MM.1S (cell line): ENCODE data around the gene SNTG2.

ENCODE experiments used
- DNase-seq: peaks from one replicate; pipeline ENCODE4 v3.0.0-alpha.2; 2015
- H2AFZ ChIP-seq: fragments of 300-600 bp; sonication (generic); 2 replicates; pipeline ENCODE4 v1.6.0; 2016; ENCODE audit warnings: antibody characterized with exemption, low read length
- H3F3A ChIP-seq: fragments of 300-600 bp; sonication (generic); 2 replicates; pipeline ENCODE4 v1.6.1; 2016; ENCODE audit warnings: mild to moderate bottlenecking, antibody characterized with exemption, low read length, moderate library complexity, mixed read lengths; ENCODE audit not compliant: insufficient read depth
- H3K27ac ChIP-seq: fragments of 300-600 bp; sonication (generic); 2 replicates; pipeline ENCODE4 v1.5.1; 2016; ENCODE audit warnings: mild to moderate bottlenecking, low read length
- H3K27me3 ChIP-seq: fragments of 300-600 bp; sonication (generic); replicated peaks from 2 replicates; pipeline ENCODE4 v1.6.0; 2016; ENCODE audit warnings: low read length; ENCODE audit not compliant: insufficient read depth
- H3K36me3 ChIP-seq: fragments of 300-600 bp; sonication (generic); replicated peaks from 2 replicates; pipeline ENCODE4 v1.6.1; 2016; ENCODE audit warnings: mild to moderate bottlenecking, low read length, mixed read lengths; ENCODE audit not compliant: insufficient read depth
- H3K4me1 ChIP-seq: fragments of 300-600 bp; sonication (generic); 2 replicates; pipeline ENCODE4 v1.6.1; 2016; ENCODE audit warnings: low read length, mixed read lengths
- H3K4me2 ChIP-seq: fragments of 300-600 bp; sonication (generic); 2 replicates; pipeline ENCODE4 v1.6.0; 2016; ENCODE audit warnings: low read depth, low read length
- H3K4me3 ChIP-seq: fragments of 300-600 bp; sonication (generic); 2 replicates; pipeline ENCODE4 v1.5.1; 2016; ENCODE audit warnings: low read length, mixed read lengths
- H3K79me2 ChIP-seq: fragments of 300-600 bp; sonication (generic); 2 replicates; pipeline ENCODE4 v1.6.1; 2016; ENCODE audit warnings: mixed run types, low read length, mixed read lengths
- H3K9ac ChIP-seq: fragments of 300-600 bp; sonication (generic); 2 replicates; pipeline ENCODE4 v1.6.1; 2016; ENCODE audit warnings: low read length, mixed read lengths
- H3K9me2 ChIP-seq: fragments of 300-600 bp; sonication (generic); replicated peaks from 2 replicates; pipeline ENCODE4 v1.6.1; 2016; ENCODE audit warnings: mild to moderate bottlenecking, low read length, mixed read lengths; ENCODE audit not compliant: insufficient read depth
- H3K9me3 ChIP-seq: fragments of 300-600 bp; sonication (generic); replicated peaks from 2 replicates; pipeline ENCODE4 v1.6.1; 2016; ENCODE audit warnings: mild to moderate bottlenecking, low read length, mixed read lengths; ENCODE audit not compliant: insufficient read depth
- H4K20me1 ChIP-seq: fragments of 300-600 bp; sonication (generic); 2 replicates; pipeline ENCODE4 v1.6.1; 2016; ENCODE audit warnings: mild to moderate bottlenecking, low read length, moderate library complexity, mixed read lengths; ENCODE audit not compliant: insufficient read depth
- EZH2 ChIP-seq: fragments of 300-600 bp; sonication (generic); optimal IDR thresholded peaks from 2 replicates; pipeline ENCODE3; 2017; ENCODE audit warnings: low read depth, mild to moderate bottlenecking, antibody characterized with exemption, low read length, mixed read lengths
- EZH2phosphoT487 ChIP-seq: fragments of 300-600 bp; sonication (generic); IDR thresholded peaks from 2 replicates; pipeline ENCODE4 v1.6.1; 2018; ENCODE audit warnings: antibody characterized with exemption, low read length
- TF ChIP-seq, protein P1 (sequence below): fragments of 300-600 bp; sonication (generic); IDR thresholded peaks from 2 replicates; pipeline ENCODE4 v1.5.1; 2016; ENCODE audit warnings: antibody characterized with exemption, low read length, mixed read lengths

Gene SNTG2

DNA sequence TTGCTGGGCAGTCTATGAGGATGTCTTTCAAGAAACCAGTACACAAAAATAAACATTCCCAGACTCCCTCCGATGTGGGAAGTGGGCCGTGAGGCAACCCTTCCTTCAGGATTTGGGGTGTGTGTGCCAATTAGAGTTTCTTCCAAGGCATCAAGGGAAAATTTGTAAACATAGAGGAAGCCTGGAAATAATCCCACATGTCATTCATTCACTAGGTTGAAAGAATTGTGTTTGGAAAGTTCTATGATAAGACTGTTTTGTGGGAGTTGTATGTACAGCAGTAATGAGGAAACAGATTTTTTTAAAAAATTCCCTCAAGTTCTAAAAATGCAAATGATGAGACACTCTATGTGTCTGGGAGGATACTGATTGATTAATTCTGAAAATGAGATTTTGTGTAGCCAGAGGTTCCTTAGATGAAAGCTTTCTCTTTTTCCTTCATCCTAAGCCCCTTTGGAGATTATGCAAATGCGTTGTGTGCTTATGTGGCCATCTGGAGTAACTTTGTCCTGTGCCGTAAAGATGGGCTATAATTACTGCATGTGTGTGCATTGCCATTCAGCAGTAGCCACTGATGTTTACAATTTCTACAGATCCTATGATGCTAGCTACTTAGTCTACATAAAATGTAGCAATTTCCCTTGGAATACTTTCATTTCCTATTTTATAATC, 354.8 kb downstream of the SNTG2 start:
- Histone ChIP-seq H3K9me2 (no peaks in the 10 kb centered on the region), H3K9ac (no peak overlapping the region), H3K4me2 (no peak overlapping the region), H2AFZ (no peak overlapping the region), H3K36me3 (no peaks in the 10 kb centered on the region), H3K27me3 (no peaks in the 10 kb centered on the region), H4K20me1 (no peaks in the 10 kb centered on the region), H3K9me3 (no peaks in the 10 kb centered on the region), H3K4me3 (no peak overlapping the region), H3K4me1 (no peaks in the 10 kb centered on the region), H3K79me2 (no peaks in the 10 kb centered on the region), H3K27ac (no peak overlapping the region), H3F3A (no peaks in the 10 kb centered on the region)
- TF ChIP-seq EZH2: no peak
- TF ChIP-seq, protein P1, sequence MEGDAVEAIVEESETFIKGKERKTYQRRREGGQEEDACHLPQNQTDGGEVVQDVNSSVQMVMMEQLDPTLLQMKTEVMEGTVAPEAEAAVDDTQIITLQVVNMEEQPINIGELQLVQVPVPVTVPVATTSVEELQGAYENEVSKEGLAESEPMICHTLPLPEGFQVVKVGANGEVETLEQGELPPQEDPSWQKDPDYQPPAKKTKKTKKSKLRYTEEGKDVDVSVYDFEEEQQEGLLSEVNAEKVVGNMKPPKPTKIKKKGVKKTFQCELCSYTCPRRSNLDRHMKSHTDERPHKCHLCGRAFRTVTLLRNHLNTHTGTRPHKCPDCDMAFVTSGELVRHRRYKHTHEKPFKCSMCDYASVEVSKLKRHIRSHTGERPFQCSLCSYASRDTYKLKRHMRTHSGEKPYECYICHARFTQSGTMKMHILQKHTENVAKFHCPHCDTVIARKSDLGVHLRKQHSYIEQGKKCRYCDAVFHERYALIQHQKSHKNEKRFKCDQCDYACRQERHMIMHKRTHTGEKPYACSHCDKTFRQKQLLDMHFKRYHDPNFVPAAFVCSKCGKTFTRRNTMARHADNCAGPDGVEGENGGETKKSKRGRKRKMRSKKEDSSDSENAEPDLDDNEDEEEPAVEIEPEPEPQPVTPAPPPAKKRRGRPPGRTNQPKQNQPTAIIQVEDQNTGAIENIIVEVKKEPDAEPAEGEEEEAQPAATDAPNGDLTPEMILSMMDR: no peak
- TF ChIP-seq EZH2phosphoT487: no peak
- DNase-seq: no peak

DNA sequence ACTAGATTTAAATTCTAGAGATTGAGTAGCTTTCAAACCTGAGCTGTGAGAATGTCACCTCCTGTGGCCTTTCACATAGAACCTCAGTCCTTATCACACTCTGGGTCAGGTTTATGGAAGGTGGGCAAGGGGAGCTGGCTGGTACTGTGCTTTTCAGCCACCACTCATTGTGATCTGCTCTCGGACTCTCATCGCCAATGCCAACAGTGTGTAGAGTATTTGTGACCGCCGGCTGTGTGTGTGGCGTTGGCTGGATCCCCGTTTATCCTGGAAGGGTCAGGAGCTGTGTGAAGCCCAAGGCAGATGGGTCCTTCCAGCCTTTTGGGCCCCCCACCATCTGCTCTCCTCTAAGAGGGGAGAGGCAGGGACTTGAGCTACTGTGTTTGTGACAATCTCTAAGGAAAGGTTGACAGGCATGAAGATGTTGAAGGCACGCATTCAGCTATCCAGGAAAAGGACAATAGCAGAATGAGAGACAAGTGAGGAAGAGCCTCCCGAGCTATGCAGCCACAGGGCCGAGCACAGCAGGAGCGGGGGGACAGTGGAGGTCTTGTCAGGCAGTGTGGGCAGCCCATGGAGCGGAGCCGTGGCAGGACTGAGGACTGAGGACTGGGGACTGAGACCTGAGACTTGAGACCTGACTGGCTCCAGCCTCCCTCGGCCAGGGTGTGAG, 355.5 kb downstream of the SNTG2 start:
- no peaks in the 10 kb centered on the region for H3K9me2 ChIP-seq
- no peaks in the 10 kb centered on the region for H3K36me3 ChIP-seq
- no peak overlapping the region for H3K4me3 ChIP-seq
- no peaks in the 10 kb centered on the region for H3K27me3 ChIP-seq
- H3K9me3 ChIP-seq: no peaks in the 10 kb centered on the region
- DNase-seq: no peak
- TF ChIP-seq EZH2phosphoT487 (no peak), EZH2 (no peak)
- TF ChIP-seq, protein P1: no peak
- no peaks in the 10 kb centered on the region for H4K20me1 ChIP-seq
- no peaks in the 10 kb centered on the region for H3K4me1 ChIP-seq
- no peak overlapping the region for H2AFZ ChIP-seq
- H3K9ac ChIP-seq: no peak overlapping the region
- H3K4me2 ChIP-seq: no peak overlapping the region
- H3K79me2 ChIP-seq: no peaks in the 10 kb centered on the region
- no peaks in the 10 kb centered on the region for H3F3A ChIP-seq
- H3K27ac ChIP-seq: no peak overlapping the region

DNA sequence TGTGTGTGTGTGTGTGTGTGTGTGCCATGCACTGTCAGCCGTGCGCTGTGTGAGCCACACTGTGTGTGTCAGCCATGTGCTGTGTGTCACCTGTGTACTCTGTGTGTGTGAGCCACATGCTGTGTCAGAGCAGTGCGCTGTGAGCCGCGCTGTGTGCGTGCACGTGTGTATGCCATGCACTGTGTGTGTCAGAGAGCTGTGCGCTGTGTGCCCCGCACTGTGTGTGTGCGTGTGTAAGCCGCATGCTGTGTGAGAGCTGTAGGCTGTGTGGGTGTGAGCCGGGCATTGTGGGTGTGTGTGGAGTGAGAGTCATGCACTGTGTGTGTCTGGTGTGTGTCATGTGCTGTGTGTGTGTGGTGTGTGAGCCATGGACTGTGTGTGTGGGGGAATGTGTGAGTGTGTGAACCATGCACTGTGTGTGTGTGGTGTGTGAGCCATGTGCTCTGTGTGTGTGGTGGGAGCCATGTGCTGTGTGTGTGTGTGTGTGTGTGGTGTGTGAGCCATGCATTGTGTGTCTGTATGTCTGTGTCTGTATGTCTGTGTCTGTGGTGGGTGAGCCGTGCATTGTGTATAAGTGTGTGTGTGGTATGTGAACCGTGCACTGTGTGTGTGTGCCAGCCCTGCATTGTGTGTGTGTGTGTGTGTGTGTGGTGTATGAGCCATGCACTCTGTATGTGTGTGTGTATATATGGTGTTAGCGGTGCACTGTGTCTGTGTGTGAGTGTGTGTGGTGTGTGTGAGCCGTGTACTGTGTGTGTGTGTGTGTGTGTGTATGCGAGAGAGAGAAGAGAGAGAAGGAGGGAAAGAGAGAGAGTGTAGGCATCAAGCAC, 356.3 kb downstream of the SNTG2 start:
- no peak overlapping the region for H3K4me3 ChIP-seq
- H4K20me1 ChIP-seq: no peaks in the 10 kb centered on the region
- H3K9me2 ChIP-seq: no peaks in the 10 kb centered on the region
- TF ChIP-seq, protein P1: no peak
- TF ChIP-seq EZH2: no peak
- no peak for TF ChIP-seq EZH2phosphoT487
- no peaks in the 10 kb centered on the region for H3K36me3 ChIP-seq
- no peak for DNase-seq
- no peaks in the 10 kb centered on the region for H3K9me3 ChIP-seq
- no peak overlapping the region for H3K4me2 ChIP-seq
- no peak overlapping the region for H3K9ac ChIP-seq
- H2AFZ ChIP-seq: no peak overlapping the region
- no peaks in the 10 kb centered on the region for H3K79me2 ChIP-seq
- H3K27ac ChIP-seq: no peak overlapping the region
- H3K4me1 ChIP-seq: no peaks in the 10 kb centered on the region
- no peaks in the 10 kb centered on the region for H3K27me3 ChIP-seq
- no peaks in the 10 kb centered on the region for H3F3A ChIP-seq
